Activated naive CD8-positive, alpha-beta T cell (primary cell): ENCODE results near the gene SBNO2.
A peak's percentile ranks its signal among the peaks of the same experiment; 100 is the strongest.
"Not testable (repeated sequence)": the region's sequence is repeated elsewhere in the genome, so short reads cannot be mapped to it uniquely, and the experiment has no call there.

ENCODE experiments used
- H3K27ac Mint-ChIP-seq: one replicate; pipeline ENCODE4 v1.8.0; 2021; ENCODE audit warnings: mixed read lengths
- H3K27me3 Mint-ChIP-seq: one replicate; pipeline ENCODE4 v1.8.0; 2021; ENCODE audit warnings: mixed read lengths
- H3K36me3 Mint-ChIP-seq: one replicate; pipeline ENCODE4 v1.8.0; 2021; ENCODE audit warnings: mixed read lengths
- H3K4me1 Mint-ChIP-seq: one replicate; pipeline ENCODE4 v1.8.0; 2021; ENCODE audit warnings: low read depth, mixed read lengths
- H3K4me3 Mint-ChIP-seq: one replicate; pipeline ENCODE4 v1.8.0; 2021; ENCODE audit warnings: mild to moderate bottlenecking, mixed read lengths
- H3K9me3 Mint-ChIP-seq: one replicate; pipeline ENCODE4 v1.8.0; 2021; ENCODE audit warnings: low read depth, mixed read lengths

SBNO2 gene

GRCh38 chr19:1129084-1129483 lies 45.0 kb downstream of the SBNO2 start:
- H3K4me3 Mint-ChIP-seq, H3K27ac Mint-ChIP-seq, H3K36me3 Mint-ChIP-seq, H3K27me3 Mint-ChIP-seq, H3K9me3 Mint-ChIP-seq: not testable (repeated sequence)
- peaks cover 17% of the 10 kb centered on the region for H3K4me1 Mint-ChIP-seq

GRCh38 chr19:1128106-1128505 lies 46.0 kb downstream of the SBNO2 start:
- H3K27ac Mint-ChIP-seq, result peak overlapping the region; percentile 46
- no peaks in the 10 kb centered on the region for H3K9me3 Mint-ChIP-seq
- peaks cover 17% of the 10 kb centered on the region for H3K4me1 Mint-ChIP-seq
- no peak overlapping the region for H3K4me3 Mint-ChIP-seq
- H3K36me3 Mint-ChIP-seq, result no peaks in the 10 kb centered on the region
- no peaks in the 10 kb centered on the region for H3K27me3 Mint-ChIP-seq

- Mint-ChIP-seq H3K9me3 (no peaks in the 10 kb centered on the region), H3K36me3 (no peaks in the 10 kb centered on the region), H3K4me1 (peaks cover 17% of the 10 kb centered on the region), H3K27me3 (no peaks in the 10 kb centered on the region), H3K4me3 (no peak overlapping the region), H3K27ac (no peak overlapping the region)
These were observed 46.9 kb downstream of the SBNO2 start for GRCh38 chr19:1126984-1127760.

DNA sequence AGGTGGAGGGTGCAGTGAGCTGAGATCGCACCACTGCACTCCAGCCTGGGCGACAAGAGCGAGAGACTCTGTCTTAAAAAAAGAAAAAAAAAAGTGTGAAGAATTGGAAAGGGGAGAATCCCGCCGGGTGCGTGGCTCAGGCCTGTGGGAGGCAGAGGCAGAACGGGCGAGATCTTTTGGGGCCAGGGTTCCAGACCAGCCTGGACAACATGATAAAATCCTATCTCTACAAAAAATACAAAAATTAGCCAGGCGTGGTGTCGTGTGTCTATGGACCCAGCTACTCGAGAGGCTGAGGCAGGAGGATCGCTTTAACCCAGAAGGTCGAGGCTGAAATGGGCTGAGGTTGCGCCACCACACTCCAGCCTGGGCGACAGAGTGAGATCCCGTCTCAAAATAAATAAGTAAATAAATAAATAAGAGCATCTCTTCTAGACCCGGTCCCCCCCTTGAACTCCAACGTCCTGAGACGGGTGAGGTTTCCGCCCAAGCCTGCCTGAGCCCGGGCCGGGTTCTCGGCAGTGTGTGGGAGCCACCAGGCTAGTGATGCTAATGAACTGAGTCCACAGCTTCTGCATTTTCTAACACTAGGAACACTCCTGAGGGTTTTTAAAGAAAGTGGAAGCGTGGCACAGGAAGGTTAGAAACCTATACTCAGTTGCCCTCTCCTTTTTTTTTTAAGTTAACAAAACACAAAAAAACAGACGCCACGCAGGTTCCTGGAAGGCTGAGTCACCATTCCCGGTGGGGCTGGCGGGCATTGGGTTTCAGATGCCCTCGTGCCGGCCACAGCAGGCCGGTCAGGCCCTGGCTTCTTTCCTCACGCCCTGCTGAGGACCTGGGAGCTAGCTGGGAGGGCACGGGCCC lies 48.2 kb downstream of the SBNO2 start:
- Mint-ChIP-seq H3K36me3 (peaks cover 3% of the 10 kb centered on the region), H3K9me3 (no peaks in the 10 kb centered on the region), H3K4me1 (peaks cover 16% of the 10 kb centered on the region), H3K4me3 (no peak overlapping the region), H3K27me3 (no peaks in the 10 kb centered on the region), H3K27ac (no peak overlapping the region)

DNA sequence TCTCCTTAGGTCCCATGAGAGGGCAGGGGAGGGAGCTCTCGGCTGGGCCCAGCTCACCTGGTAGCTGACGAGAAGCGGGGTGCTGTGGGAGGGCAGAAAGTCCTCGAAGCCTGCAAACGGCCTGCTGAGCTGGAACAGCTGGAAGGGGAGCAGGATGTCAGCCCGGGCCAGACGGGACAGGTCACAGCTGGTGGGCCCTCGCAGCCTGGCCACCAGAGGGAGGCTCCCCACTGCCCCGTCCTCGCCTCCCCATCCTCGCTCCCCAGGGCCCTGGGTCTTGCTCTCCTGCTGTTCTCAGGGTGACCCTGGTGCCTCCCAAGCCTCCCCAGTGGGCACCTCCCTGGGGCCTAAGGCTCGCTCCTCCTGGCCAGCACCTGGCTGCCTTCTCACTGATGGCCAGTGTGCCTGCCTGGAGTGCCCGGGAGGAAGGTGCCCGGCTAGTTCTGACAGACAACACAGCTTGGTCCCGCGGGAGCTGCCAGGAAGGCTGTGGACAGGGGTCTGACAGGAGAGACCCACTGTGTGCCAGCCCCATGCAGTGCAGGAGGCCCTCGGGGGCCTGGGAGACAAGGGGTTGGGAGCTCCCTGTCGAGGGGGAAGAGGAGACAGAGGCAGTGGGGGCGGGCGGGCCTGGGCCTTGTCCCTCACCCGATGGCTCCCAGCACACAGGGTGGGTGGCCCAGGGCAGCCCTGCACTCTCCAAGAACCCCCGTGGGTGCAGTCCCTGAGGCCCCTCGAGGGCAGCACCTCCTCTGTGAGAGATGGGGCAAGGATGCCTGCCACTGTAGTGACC lies 50.0 kb downstream of the SBNO2 start:
- Mint-ChIP-seq H3K36me3 (peaks cover 3% of the 10 kb centered on the region), H3K27me3 (no peaks in the 10 kb centered on the region), H3K4me3 (no peak overlapping the region), H3K27ac (no peak overlapping the region), H3K4me1 (peaks cover 5% of the 10 kb centered on the region), H3K9me3 (no peaks in the 10 kb centered on the region)

DNA sequence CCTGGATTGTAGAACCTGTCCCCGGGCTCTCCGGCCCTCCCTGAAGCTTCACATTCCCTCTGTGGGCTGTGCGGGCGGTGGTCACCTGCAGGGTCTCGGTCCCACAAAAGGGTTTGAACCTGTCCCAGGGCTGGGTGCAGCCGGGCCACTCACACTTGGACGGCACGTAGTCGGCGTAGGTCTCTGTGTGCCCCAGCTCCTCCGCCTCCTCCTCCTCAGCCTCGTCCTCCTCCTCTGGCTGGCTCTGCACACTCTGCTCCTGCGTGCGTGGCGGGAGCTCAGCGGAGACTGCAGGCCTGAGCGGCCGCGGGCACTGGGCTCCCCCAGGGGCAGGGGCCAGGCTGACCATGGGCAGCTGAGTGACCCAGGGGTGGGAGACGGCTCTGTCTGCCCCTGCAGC lies 50.7 kb downstream of the SBNO2 start:
- Mint-ChIP-seq H3K9me3 (no peaks in the 10 kb centered on the region), H3K4me3 (no peak overlapping the region), H3K4me1 (peaks cover 4% of the 10 kb centered on the region), H3K27ac (no peak overlapping the region), H3K36me3 (peaks cover 3% of the 10 kb centered on the region), H3K27me3 (no peaks in the 10 kb centered on the region)

DNA sequence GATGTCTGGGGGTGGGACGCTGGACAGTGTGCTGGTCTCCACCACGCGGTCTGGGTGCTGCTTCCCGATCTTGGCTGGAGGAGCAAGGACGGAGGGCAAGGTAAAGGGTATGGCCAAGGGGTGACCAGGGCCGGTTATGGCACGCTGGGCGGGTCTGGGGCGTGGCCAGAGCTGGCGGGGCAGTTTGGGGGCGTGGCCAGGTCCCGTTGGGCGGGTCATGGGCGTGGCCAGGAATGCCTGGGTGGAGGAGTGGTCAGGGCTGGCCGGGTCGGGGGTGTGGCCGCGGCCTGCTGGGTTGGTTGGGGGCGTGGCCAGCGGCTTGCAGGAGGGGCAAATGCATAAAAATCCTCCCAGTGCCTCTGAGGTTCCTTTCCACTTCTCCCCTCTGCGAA lies 51.1 kb downstream of the SBNO2 start:
- peaks cover 4% of the 10 kb centered on the region for H3K4me1 Mint-ChIP-seq
- no peak overlapping the region for H3K4me3 Mint-ChIP-seq
- H3K36me3 Mint-ChIP-seq, result peaks cover 3% of the 10 kb centered on the region
- no peaks in the 10 kb centered on the region for H3K27me3 Mint-ChIP-seq
- no peaks in the 10 kb centered on the region for H3K9me3 Mint-ChIP-seq
- H3K27ac Mint-ChIP-seq, result no peak overlapping the region

GRCh38 chr19:1122021-1122971 lies 51.8 kb downstream of the SBNO2 start:
- H3K9me3 Mint-ChIP-seq, result no peaks in the 10 kb centered on the region
- peaks cover 3% of the 10 kb centered on the region for H3K36me3 Mint-ChIP-seq
- no peak overlapping the region for H3K27ac Mint-ChIP-seq
- no peak overlapping the region for H3K4me3 Mint-ChIP-seq
- peaks cover 2% of the 10 kb centered on the region for H3K4me1 Mint-ChIP-seq
- no peaks in the 10 kb centered on the region for H3K27me3 Mint-ChIP-seq

DNA sequence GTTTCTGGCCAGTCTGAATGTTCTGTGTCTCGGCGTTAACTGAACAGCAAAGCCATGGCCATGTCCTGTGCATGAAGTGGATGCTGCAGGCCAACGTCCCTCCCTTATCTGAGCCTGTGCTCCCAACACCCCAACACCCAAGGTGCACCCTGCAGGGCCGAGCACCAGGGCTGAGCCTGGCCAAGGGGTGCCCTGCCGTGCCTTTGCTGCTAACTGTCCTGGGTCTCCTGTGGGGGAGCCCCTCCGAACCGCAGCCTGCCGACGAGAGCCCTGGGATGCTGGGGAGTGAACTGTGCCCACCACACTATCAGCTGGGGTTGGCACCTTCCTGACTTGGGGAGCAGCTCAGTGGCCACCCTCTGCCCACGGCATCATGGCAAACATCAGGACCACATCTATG lies 52.7 kb downstream of the SBNO2 start:
- Mint-ChIP-seq H3K27ac (no peak overlapping the region), H3K36me3 (peaks cover 3% of the 10 kb centered on the region), H3K9me3 (no peaks in the 10 kb centered on the region), H3K27me3 (no peaks in the 10 kb centered on the region), H3K4me1 (no peaks in the 10 kb centered on the region), H3K4me3 (no peak overlapping the region)

GRCh38 chr19:1119475-1120217 lies 54.4 kb downstream of the SBNO2 start:
- Mint-ChIP-seq H3K36me3 (peaks cover 3% of the 10 kb centered on the region), H3K9me3 (no peaks in the 10 kb centered on the region), H3K4me1 (no peaks in the 10 kb centered on the region), H3K27me3 (no peaks in the 10 kb centered on the region), H3K27ac (no peak overlapping the region), H3K4me3 (no peak overlapping the region)

DNA sequence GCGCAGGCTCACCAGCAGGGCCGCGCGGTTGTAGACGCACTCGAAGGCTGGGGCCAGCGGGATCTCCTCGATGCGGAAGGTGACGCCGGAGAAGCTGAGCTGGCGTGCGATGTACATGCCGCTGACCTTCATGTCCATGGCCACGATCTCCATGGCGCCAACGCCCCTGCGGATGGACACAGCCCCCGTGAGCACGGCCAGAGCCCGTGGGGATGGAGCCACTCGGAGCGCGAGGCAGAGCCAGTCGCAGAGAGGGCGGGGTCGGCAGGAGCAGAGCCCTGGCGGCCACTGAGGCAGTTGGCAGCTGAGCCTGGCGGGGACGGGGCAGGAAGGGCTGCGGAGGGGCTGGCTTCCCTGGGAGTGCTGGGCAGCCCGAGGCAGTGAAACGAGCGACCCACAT lies 55.1 kb downstream of the SBNO2 start:
- H3K27ac Mint-ChIP-seq, result no peak overlapping the region

GRCh38 chr19:1117654-1118053 lies 56.4 kb downstream of the SBNO2 start:
- H3K36me3 Mint-ChIP-seq, result peaks cover 3% of the 10 kb centered on the region
- H3K27me3 Mint-ChIP-seq, result no peaks in the 10 kb centered on the region
- H3K27ac Mint-ChIP-seq, result no peak overlapping the region
- H3K4me3 Mint-ChIP-seq, result no peak overlapping the region
- no peaks in the 10 kb centered on the region for H3K4me1 Mint-ChIP-seq
- no peaks in the 10 kb centered on the region for H3K9me3 Mint-ChIP-seq

More for the DNA sequence above, 55.1 kb downstream of the SBNO2 start:
- H3K9me3 Mint-ChIP-seq, result no peaks in the 10 kb centered on the region
- H3K4me3 Mint-ChIP-seq, result no peak overlapping the region
- H3K36me3 Mint-ChIP-seq, result peaks cover 3% of the 10 kb centered on the region
- no peaks in the 10 kb centered on the region for H3K27me3 Mint-ChIP-seq
- H3K4me1 Mint-ChIP-seq, result no peaks in the 10 kb centered on the region

DNA sequence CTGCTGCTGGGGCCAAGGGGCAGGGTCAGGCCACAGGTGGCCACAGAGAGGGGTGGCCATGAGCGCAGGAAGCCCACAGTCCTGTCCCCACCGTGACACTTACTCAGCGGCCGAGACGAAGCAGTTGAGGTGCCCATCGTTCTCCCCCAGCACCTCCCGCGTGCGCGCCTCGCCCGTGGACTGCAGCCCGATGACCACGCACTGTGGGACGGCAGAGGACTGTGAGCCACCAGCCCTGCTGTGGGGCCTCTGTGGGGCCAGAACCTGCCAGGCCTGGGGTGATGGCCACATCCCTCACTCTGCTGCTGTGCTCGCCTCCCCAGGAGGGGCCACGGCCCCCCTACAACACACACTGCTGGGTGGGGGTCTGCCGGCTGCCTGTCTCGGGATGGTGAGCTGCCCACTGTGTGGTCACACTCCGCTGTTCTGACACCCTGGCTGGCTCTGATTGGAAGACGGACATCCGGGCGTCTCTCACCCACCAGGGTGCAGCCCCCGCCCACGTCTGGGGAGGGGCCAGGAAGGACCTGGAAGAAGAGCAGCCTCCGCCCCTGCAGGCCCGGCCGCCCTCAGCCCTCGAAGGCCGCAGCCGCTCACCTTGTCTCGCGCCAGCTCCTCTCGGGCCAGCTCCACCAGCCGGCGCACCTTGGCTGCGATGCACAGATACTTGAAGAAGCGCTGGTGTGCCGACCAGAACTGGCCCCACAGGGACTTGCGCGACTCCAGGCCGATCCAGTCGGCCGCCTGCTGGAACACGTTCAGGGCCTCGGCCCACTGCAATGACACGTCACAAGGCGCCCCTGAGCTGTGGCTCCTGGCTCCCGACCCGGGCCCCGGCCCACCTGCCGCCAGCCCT lies 57.1 kb downstream of the SBNO2 start:
- no peaks in the 10 kb centered on the region for H3K9me3 Mint-ChIP-seq
- H3K4me3 Mint-ChIP-seq, result no peak overlapping the region
- H3K27me3 Mint-ChIP-seq, result no peaks in the 10 kb centered on the region
- H3K4me1 Mint-ChIP-seq, result no peaks in the 10 kb centered on the region
- no peak overlapping the region for H3K27ac Mint-ChIP-seq
- H3K36me3 Mint-ChIP-seq, result peaks cover 3% of the 10 kb centered on the region
